GM19025 (cell line): ENCODE data around the gene FARS2.
"Not testable (repeated sequence)": the region's sequence is repeated elsewhere in the genome, so short reads cannot be mapped to it uniquely, and the experiment has no call there.

Source experiments
- ATAC-seq: cut with Tn5 transposase; IDR thresholded peaks from one replicate; pipeline ENCODE4 v1.9.1; 2021; ENCODE audit warnings: mild to moderate bottlenecking, low read depth, moderate library complexity; ENCODE audit not compliant: unreplicated experiment

FARS2 gene

DNA sequence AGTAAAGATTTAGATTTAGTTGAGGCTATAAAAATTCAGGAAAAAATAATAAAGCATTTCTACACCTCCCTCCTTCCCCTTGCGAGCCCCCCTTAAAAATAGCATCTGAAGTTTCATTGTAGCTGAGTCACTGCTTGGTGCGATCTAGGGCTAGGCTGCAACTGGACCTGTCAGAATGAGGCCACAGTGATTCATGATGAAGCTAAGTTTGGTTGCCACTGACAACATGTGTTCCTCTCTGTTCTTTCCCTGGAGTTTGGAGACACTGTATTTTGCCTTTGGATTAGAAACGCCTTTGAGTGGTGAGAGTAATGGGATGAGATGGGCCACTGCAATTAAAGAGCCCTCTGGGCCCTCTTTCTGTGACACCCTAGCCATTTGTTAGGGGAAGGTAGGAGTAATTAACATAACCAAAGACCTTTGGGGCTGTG, 411.3 kb downstream of the FARS2 start:
- ATAC-seq, result no peak

DNA sequence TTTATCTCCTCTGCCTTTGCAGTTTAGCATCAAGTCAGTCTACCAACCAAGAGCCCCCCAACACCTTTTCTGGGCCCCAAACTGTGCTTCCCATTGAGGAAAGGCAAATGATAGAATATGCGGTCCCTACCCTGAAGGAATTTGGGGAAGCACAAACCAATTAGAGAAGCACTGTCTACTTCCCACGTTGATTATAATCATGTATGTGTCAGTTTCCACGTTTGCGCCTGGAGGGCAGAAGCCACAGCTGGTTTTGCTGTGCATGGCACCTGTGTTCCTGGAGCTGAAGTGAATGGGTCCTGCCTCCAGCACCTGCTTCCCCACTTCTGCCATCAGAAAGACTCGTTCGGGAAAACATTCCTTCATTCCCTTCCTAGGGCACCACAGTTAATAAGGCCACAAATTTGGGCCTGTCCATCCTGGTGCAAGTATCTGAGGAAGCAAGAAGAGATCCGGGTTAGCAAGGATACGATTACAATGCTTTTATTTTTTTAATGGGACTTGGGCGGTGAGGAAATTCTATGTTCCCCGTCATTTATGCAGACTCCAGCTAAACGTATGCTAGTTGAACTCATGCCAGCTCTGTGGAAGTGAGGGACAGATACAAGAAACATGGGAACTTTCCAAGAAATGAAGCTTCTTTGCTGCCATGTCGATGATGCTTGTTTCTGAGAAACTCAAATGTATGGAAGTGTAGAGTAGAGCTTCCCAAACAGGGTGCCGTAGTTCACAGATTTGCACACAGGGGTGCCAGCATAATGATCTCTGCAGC, 411.9 kb downstream of the FARS2 start:
- no peak for ATAC-seq

DNA sequence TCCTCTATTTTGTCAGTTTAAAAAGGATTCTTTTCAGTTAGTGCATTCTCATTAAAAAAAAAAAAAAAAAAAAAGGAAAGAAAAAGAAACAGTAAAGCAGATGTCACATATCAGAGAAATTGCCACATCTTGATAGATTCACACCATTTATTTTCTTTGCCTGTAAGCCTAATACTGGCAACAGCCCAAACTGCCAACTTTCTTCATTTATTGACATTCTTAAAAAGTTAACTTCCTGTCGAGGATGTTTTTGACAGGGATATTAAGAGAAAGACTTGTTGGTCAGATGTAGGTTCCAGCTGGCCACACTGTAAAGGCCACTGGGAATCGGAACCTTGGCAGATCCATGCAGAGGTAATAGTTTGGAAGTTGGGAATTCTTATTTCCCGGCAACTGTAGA, 412.8 kb downstream of the FARS2 start:
- ATAC-seq, result no peak

DNA sequence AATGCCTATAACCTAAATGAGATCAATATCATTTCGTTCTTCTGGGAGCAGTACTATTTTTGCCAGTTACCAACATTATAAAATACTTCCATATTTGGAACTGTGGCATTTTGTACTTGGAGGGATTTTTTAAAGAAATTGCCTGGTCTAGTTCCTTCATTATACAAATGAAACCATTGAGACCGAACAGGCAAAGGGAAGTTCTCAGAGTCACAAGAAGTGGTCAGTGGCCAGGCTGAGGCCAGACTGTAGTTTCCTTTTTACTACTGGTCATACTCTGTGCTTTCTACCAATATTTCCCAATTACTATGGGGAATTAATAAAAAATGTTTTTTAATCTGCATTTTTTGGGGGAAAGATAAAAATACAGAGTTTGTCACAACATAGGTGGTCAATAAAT, 413.4 kb downstream of the FARS2 start:
- ATAC-seq, result no peak

DNA sequence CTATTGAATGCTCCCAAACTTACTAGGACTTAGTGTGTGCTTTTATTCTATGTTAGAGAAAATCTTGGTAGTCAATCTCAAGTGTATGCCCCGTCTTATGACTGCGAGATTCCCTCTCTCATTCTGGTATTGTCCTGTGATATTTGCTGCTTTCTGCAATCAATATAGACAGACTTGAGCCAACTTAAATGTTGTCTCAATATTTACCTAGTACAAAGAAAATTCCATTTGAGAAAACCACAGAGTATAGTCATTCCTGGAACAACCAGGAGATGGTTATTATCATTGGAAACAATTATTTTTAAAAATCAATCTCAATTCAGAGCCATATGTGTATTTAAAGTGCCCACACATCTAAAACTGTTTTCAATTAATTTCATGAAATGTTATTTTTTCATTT, 415.4 kb downstream of the FARS2 start:
- ATAC-seq, result no peak

DNA sequence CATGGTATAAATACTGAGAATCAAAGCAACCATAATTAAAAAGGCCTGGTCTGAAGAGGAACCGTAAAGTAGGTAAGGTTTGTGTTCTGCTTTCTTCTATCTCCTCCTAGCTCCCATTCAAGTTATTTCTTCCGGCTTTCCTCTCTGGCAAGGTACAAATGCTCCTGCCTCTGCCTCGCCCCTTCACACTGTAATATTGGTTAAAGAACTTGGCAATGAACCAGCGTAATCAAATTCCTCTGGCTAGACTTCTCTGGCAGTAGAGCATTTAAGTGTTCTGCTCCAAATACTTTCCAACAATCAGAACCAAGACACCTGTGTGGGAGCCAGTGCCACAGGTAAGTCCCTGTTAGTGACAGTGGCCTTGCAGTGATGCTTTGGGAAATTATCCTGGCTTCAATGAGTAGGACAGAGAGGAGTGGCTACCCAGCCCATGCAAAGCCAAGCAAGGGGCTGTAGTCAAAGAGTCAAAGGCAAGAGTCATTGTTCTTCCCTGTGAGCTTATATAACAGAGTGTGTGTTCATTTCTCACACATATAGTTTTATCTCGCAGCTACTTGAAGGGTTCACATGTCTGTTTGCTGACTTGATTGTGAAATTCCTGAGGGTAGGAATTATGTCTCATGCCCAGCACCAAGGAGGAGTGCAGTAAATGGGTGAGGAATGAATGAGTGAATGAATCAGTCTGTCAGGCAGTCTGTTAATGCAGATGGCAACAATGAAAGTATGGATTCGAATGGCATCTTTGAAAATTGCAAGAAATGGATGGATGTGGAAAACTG, 416.1 kb downstream of the FARS2 start:
- ATAC-seq, result no peak

DNA sequence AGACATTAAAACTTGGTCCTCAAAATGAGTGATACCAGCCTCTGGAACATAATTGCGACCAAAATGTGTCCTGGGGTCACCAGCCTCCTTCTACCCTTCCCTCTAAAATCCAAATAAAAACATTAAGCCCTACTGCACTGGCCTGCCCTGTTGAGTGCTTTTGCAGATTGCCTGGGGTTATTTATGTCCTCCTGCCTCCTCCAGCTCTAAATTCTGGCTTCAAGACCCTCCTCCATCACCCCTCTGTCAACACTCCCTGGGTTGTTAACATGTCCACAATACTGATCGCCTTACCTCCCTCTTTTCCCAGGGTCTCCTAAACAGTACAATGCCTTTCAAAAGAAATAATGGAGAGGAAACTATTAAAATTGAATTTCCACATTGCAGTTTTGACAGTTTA, 418.0 kb downstream of the FARS2 start:
- no peak for ATAC-seq

DNA sequence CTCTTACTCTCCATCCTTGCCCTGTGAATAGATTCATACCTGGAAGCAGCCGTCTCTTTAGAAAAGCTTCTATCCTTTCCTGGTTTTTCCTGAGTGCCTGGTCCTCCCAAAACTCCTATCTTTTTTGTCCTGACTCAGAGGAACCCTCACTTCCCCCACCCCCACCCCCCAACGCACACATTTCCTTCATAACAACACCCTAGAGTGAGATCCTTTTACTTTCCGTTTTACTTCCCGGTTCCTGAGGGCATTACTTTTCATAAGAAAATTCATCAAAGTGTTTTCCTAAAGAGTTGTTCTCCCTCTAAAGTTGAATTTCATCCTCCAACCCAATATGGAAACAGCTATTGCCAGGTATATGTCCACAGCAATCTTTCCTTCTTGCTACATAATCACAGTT, 418.4 kb downstream of the FARS2 start:
- ATAC-seq, result no peak

DNA sequence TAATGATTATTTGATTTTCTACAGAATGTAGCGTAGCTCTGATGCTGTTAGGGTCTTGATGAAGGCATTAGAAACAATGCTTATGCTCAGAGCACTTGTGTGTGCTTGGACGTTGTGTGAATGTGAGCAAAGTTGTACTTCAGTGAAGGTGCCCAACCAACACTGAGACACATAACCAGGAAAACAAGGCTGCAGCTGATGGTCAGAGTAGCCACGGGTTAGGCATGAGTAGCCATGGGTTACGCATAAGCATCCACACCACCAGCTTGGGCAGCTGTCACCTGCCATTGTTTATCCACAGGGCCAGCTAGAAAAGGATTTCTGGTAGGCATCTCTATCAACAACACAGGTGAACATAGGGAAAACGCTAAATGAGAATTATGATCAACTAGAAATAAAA, 418.8 kb downstream of the FARS2 start:
- ATAC-seq, result no peak

DNA sequence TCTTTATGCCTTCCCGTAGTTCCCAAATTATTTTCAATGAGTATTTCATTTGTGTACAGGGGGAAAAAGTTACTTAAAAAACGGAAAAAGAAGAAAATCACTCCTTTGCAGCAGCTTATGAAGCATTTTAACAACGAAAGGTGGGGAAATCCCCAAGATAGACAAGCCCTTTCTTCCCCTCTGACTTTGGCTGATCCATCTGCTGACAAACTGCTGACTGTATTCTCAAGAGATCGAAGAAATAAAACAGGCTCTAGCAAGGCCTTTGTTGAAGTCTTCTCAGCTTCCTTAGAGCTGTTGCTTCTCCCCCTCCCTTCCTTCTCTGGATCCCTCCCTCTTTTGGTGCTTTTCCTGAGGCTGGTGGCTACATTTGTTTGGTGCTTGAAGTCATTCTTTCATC, 420.2 kb downstream of the FARS2 start:
- no peak for ATAC-seq

DNA sequence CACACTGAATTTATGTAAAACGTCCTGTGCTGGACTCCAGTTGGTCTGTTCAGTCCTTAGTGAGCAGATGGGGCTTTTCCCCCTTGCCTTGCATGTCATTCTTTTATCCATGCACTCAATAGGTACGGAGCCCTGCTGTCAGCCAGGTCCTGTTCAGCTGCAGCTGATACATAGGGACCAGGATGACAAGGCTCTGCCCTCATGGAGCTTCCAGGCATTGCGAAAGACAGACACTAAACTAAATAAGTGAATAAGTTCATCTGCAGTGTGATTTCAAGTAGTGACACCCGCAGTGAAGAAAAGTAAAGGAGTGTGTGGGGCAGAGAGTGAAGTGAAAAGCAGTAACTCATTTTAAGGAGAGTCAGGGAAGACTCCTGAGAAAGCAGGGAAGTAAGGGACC, 421.2 kb downstream of the FARS2 start:
- ATAC-seq, result no peak

DNA sequence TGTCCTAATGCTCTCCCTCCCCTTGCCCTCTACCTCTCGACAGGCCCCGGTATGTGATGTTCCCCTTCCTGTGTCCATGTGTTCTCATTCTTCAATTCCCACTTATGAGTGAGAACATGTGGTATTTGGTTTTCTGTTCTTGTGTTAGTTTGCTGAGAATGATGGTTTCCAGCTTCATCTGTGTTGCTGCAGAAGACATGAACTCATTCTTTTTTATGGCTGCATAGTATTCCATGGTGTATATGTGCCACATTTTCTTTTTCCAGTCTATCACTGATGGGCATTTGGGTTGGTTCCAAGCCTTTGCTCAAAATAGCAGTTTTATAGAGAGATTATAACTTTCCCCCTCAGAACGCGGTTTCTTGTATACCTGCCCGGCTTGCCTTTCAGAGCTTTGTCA, 422.4 kb downstream of the FARS2 start:
- ATAC-seq, result not testable (repeated sequence)

DNA sequence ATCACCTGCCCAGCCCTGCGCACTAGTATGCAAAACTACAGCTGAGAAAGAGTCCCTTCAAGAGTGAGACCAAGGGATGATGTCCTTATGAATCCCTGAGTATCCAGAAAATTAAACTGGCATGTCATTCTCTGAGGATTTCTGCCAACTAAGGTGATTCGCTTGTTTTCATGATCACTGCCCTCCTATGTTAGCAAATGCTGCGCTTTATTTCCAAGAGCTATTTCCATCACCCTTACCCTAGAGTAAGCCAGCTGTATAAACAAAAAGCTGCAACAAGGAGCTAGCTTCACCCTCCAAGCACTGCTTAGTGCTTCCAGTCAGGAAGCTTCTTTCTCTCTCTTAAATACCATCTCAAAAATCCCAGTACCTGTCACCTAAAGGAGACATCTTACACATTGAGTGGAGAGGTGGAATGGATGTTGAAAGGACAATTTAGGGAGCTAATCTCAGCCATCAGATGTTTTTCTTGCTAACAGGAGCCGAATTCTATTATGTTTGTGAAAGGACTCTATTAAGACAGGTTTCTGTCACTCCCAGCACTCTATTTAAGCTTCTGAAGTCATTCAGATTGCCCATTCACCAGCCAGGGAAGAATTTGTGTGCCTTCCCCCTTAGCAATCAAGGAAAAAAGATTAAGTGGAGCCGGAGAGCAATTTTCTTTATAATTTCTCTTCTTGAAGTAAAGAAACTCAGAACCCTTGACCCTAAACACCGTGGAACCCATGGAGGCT, 423.2 kb downstream of the FARS2 start:
- ATAC-seq, result no peak

DNA sequence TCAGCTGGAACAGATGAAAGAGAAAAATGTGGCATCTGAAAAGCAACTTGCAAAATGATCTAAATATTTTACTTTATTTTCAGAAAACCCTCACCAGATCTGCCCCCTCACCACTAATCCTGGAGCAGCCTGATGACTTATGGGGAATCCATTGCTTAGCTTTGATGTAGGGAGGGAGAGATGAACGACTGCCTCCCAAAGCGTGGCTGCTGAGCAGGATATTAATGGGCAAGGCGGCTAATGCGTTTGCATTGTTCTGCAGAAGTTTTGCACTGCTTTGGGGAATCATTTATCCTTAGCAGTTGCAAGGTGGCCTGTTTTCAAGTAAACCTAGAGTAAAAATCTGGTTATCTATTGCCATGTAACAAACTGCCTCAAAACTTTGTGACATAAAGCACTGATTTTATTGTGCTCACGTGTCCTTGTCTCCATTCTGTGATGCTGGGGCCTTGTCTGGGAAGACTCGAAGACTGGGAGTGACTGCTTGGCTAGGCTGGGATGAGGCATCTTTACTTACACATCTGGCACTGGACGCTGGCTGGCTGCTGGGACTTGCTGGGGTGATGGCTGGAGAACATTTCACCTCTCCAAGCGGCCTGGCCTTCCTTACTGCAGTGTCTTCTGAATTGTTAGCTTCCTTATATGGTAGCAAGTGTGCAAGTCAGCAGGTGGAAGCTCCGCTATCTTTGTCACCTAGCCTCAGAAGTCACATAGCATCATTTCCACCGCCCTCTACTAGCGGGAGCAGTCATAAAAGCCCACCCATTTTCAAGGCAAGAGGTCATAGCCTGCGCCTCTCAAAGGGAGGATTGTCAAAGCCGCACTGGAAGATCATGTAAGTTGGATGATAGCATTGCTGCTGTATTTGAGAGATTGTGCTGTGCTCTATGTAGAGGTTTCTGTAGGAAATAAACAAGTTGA, 432.2 kb downstream of the FARS2 start:
- ATAC-seq, result no peak

DNA sequence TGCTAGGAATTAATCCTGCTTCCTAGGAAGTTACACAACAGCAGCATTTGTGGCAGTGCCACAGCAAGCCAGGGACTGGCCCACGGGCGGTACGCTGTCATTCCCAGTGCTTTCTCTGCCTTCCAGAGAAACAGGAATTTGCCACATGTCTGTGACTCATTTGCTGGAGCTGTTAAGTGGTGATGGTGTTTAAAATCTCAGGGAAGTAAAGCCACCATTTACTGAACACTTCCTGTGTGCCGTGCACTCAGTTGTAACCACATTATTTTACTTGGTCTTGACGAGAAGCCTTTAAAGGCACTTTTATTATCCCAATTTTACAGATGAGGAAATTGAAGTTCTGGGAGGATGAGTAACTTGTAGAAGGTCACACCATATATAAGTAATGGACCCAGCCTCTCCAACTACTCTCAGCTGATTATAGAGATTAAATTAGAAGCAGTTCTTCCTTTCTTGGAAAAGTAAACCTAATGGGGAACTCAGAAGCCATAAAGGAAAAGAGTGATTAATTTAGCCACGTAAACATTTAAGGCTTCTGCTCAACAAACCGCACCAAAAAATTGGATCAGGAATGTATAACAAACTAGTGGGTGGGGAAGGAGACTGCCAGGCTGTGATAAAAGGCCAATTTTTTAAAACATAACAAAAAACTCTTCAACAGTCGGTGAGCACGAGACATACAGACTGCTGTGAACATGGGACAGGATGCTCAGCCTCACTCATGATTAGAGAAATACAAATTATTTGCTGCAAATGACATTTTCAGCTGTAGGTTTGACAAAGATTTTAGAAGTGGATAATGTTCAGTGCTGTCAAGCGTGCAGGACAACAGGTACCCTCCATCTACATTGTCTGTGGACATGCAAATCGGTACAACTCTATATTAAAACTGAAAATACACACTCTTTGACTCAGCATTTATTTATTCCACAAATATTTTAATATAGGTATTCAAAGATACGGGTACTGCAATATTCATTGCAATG, 434.2 kb downstream of the FARS2 start:
- ATAC-seq, result no peak

DNA sequence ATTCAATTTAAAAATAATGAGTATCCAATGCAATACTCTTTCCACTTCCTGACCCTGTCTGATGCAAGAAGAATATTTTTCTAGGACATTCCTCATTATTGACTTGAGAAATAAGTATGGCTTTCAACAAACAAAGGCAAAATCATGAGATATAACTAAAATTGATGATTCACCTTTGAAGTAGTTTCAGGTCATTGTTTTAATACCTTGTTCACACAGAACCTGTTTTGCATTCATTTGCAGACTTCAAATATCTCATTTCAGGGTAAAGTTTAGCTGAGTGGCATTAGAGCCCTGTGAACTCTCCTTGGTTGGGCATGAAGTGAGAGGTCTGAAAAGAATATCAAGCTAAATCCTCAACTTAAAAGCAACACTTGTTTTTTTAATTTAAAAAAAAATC, 436.2 kb downstream of the FARS2 start:
- no peak for ATAC-seq

DNA sequence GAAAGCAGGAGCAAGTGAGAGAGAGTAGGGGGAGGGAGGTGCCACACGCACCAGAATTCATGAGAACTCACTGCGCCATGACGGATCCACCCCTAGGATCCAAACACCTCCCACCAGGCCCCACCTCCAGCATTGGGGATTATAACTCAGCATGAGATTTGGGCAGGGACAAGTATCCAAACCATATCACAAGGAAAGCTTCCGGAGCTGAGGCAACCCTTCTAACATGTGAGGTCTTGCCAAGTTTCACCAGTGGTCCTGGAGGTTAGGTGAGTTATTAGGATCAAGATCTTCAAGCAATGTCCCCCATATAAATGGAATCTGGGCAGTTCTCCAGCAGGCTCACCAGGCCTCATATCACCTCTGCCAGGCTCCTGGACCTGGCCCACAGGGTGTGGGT, 437.0 kb downstream of the FARS2 start:
- no peak for ATAC-seq

DNA sequence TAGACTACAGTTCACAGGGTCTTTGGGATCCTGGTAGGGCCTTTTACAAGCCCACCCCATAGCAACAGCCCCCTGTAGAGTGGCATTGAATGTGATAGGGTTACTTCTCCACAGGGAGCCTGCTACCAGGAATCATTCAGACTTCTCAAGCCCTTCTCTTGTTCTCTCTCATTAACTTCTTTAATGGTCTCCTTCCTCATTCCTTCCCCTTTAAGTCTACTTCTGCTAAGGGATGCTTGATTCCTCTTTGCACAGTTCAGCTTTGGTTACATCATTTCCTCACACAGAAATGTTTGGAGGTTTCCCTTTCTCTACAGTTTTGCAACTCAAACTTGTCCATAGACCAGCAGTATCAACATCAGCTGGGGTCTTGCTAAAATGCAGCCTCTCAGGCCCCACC, 437.8 kb downstream of the FARS2 start:
- not testable (repeated sequence) for ATAC-seq

DNA sequence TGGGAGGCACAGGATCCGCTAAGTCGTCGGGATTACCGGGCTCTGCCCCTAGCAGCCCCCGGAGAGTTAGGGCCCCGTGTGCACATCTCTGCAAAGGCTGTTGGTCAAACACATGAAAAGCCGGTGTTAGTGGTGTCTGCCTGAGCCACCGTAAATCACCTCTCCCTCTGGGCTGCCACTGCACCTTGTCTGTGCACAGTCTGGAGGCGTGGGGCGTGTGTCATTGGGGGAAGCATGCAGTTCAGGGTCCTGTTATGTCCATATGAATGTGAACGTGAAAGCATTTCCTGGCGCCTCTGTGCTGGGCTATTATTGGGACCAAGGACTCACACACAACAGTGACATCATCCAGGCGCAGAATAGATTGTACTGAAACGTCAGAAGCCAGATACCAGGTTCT, 439.9 kb downstream of the FARS2 start:
- no peak for ATAC-seq
